DOHH2 (cell line): ENCODE results near the gene GCGR.

Experiments
- H3F3A ChIP-seq: fragments of 200-600 bp; sonication (generic), shearing (Covaris generic); 2 replicates; pipeline ENCODE4 v1.6.0; 2016; ENCODE audit warnings: antibody characterized with exemption, mild to moderate bottlenecking; ENCODE audit not compliant: control insufficient read depth, insufficient read depth
- H3K27ac ChIP-seq: fragments of 200-600 bp; sonication (generic); 2 replicates; pipeline ENCODE4 v1.5.1; 2014; ENCODE audit warnings: low read depth, mild to moderate bottlenecking, low read length, moderate library complexity
- H3K27me3 ChIP-seq: fragments of 200-600 bp; sonication (generic); 2 replicates; pipeline ENCODE4 v1.6.1; 2014; ENCODE audit warnings: mild to moderate bottlenecking, low read length, mixed read lengths; ENCODE audit not compliant: control insufficient read depth
- H3K36me3 ChIP-seq: fragments of 200-600 bp; sonication (generic); 2 replicates; pipeline ENCODE4 v1.6.1; 2014; ENCODE audit warnings: mild to moderate bottlenecking, low read length, moderate library complexity, mixed read lengths; ENCODE audit not compliant: control insufficient read depth
- H3K4me1 ChIP-seq: fragments of 200-600 bp; sonication (generic); 2 replicates; pipeline ENCODE4 v1.6.1; 2014; ENCODE audit warnings: mild to moderate bottlenecking, low read length, mixed read lengths; ENCODE audit not compliant: control insufficient read depth
- H3K4me2 ChIP-seq: fragments of 200-600 bp; sonication (generic); 2 replicates; pipeline ENCODE4 v1.6.0; 2014; ENCODE audit warnings: mild to moderate bottlenecking, low read length, moderate library complexity
- H3K4me3 ChIP-seq: fragments of 200-600 bp; sonication (generic); 2 replicates; pipeline ENCODE4 v1.5.1; 2014; ENCODE audit warnings: mild to moderate bottlenecking, low read length, mixed read lengths
- H3K79me2 ChIP-seq: fragments of 200-600 bp; sonication (generic); 2 replicates; pipeline ENCODE4 v1.6.1; 2014; ENCODE audit warnings: mild to moderate bottlenecking, low read length, mixed read lengths; ENCODE audit not compliant: control insufficient read depth
- H3K9me2 ChIP-seq: fragments of 200-600 bp; sonication (generic); replicated peaks from 2 replicates; pipeline ENCODE4 v1.6.1; 2014; ENCODE audit warnings: mild to moderate bottlenecking, low read length, mixed read lengths; ENCODE audit not compliant: control insufficient read depth
- H3K9me3 ChIP-seq: fragments of 200-600 bp; sonication (generic); 2 replicates; pipeline ENCODE4 v1.6.1; 2014; ENCODE audit warnings: antibody characterized with exemption, low read length, mixed read lengths; ENCODE audit not compliant: control insufficient read depth, insufficient read depth
- H4K20me1 ChIP-seq: fragments of 200-600 bp; sonication (generic); 2 replicates; pipeline ENCODE4 v1.6.0; 2014; ENCODE audit warnings: low read depth, mild to moderate bottlenecking, antibody characterized with exemption, low read length, moderate library complexity; ENCODE audit not compliant: control insufficient read depth, insufficient read depth
- CTCF ChIP-seq: fragments of 200-600 bp; sonication (generic); IDR thresholded peaks from one replicate; pipeline ENCODE4 v1.5.1; 2014; ENCODE audit warnings: antibody characterized with exemption, mild to moderate bottlenecking, low read depth, low read length; ENCODE audit not compliant: poor library complexity, severe bottlenecking
- EZH2phosphoT487 ChIP-seq: fragments of 200-600 bp; sonication (generic); IDR thresholded peaks from 2 replicates; pipeline ENCODE4 v1.6.1; 2017; ENCODE audit warnings: borderline replicate concordance, mild to moderate bottlenecking, antibody characterized with exemption, low read length, moderate library complexity, mixed read lengths

Gene GCGR

GRCh38 chr17:81802856-81803643, 900 bp upstream of the GCGR start:
- TF ChIP-seq EZH2phosphoT487 (no peak), CTCF (no peak)
- H3K4me3 ChIP-seq: no peak overlapping the region
- no peaks in the 10 kb centered on the region for H3K4me1 ChIP-seq
- no peaks in the 10 kb centered on the region for H4K20me1 ChIP-seq
- no peaks in the 10 kb centered on the region for H3K9me2 ChIP-seq
- peaks cover 12% of the 10 kb centered on the region for H3K27me3 ChIP-seq
- H3K27ac ChIP-seq: no peak overlapping the region
- no peaks in the 10 kb centered on the region for H3K79me2 ChIP-seq
- H3K4me2 ChIP-seq: no peak overlapping the region
- H3F3A ChIP-seq: no peaks in the 10 kb centered on the region
- H3K9me3 ChIP-seq: no peaks in the 10 kb centered on the region
- H3K36me3 ChIP-seq: no peaks in the 10 kb centered on the region

DNA sequence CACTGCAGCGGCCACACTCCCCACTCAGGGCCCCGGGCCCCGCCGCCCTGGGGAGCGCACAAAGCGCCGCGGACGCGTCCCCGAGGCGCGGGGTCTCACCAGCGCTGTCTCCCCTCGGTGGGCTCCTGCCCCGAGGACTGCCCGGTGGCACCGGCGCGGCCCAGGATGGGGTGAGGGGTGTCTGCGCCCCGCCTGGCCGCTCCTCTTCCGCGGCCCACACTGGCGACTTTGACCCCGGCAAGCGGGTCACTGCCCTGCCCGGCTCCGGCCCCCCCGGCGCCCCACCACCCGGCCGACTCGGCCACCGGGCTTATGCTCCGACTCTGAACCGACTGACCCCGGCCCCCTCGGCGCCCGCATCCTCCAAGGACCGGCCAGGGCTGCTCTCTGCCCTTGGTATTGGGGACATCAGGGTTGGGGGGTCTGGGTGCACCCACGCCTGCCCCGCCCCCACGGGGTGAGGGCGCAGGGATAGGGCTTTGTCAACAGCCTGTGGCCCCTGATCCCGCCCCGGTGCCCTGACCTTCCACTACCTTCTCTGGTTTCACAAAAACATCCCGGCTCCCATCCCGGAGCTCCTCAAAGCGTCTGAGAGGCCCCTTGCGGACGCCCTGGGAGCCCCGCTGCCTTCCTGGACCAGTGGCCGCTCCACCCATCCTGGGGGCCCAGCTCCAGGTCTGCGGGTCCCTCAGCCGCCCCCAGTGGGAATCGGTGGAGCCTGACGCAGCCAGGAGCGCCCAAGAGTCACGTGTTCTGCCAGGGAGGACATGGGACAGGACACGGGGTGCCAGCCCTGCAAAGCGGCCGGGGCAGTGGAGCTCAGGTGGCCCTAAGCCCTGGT, 829 bp downstream of the GCGR start:
- no peaks in the 10 kb centered on the region for H4K20me1 ChIP-seq
- H3K9me2 ChIP-seq: no peaks in the 10 kb centered on the region
- peaks cover 16% of the 10 kb centered on the region for H3K27me3 ChIP-seq
- no peak overlapping the region for H3K4me2 ChIP-seq
- no peak overlapping the region for H3K27ac ChIP-seq
- TF ChIP-seq EZH2phosphoT487 (no peak), CTCF (no peak)
- no peaks in the 10 kb centered on the region for H3K9me3 ChIP-seq
- H3K36me3 ChIP-seq: no peaks in the 10 kb centered on the region
- no peaks in the 10 kb centered on the region for H3K79me2 ChIP-seq
- H3K4me1 ChIP-seq: no peaks in the 10 kb centered on the region
- H3K4me3 ChIP-seq: no peak overlapping the region
- no peaks in the 10 kb centered on the region for H3F3A ChIP-seq

DNA sequence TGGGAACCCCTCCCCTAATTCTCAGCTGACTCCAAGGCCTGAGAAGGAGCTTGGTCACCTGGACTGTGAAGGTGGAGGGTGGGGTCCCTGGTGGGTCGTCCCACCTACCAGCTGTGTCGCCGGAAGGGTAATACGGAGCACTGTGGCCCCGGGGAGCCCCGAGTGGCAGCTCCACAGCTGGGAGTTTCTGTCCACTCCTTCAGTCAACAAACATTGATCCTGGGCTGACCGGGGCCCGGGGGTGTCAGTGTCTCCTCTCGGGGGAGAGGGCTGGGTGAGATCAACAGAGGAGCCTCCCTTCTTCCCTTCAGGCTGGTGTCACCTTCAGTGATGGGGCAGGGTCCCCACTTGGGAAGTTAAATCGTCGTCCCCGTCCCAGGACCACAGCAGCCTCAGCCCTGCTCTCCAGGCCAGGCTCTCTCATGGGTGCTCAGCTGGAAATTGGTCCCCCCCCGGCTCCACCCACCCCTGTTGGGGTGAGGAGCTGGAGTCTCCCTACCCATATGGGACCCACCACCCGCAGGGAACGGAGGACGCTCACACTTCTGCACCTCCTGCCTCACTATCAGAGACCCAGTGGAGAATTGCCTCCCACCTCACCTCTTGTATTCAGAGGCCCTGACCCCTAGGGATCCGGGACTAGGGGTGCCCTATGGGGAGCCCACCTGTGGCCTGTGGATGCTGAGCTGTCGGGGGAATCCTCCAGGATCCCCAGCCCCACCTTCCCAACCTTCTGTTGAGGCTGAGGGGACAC, 1.9 kb downstream of the GCGR start:
- Histone ChIP-seq H3K27me3 (peaks cover 19% of the 10 kb centered on the region), H3K27ac (no peak overlapping the region), H4K20me1 (no peaks in the 10 kb centered on the region), H3F3A (no peaks in the 10 kb centered on the region), H3K4me3 (no peak overlapping the region), H3K36me3 (no peaks in the 10 kb centered on the region), H3K9me3 (no peaks in the 10 kb centered on the region), H3K9me2 (no peaks in the 10 kb centered on the region), H3K79me2 (no peaks in the 10 kb centered on the region), H3K4me2 (no peak overlapping the region), H3K4me1 (no peaks in the 10 kb centered on the region)
- no peak for TF ChIP-seq EZH2phosphoT487
- no peak for TF ChIP-seq CTCF
